ENCODE measurements around the gene ALDH7A1.

DNA sequence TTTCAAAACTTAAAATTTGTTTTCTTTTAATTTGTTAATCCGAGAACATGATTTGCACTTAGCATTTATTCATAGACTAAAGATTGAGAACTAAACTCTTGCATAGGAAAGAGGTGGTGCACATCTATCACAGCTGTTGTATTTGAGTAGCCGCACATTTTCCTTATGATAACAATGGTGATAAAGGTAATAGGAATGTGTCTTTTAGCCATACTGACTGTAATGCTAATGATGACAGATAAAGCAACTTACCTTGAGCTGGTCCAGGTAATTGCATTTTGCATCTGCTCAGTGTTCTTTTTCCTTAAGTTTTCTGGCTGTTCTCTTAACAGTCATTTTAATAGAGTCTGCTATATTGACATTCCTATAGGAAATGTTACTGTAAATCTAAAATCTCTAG, 24.8 kb upstream of the ALDH7A1 start:
- TF ChIP-seq, protein P1, sequence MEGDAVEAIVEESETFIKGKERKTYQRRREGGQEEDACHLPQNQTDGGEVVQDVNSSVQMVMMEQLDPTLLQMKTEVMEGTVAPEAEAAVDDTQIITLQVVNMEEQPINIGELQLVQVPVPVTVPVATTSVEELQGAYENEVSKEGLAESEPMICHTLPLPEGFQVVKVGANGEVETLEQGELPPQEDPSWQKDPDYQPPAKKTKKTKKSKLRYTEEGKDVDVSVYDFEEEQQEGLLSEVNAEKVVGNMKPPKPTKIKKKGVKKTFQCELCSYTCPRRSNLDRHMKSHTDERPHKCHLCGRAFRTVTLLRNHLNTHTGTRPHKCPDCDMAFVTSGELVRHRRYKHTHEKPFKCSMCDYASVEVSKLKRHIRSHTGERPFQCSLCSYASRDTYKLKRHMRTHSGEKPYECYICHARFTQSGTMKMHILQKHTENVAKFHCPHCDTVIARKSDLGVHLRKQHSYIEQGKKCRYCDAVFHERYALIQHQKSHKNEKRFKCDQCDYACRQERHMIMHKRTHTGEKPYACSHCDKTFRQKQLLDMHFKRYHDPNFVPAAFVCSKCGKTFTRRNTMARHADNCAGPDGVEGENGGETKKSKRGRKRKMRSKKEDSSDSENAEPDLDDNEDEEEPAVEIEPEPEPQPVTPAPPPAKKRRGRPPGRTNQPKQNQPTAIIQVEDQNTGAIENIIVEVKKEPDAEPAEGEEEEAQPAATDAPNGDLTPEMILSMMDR (conservative IDR thresholded peaks at IDR 0.05 in 1 of 2, IDR thresholded peaks at IDR 0.05 in 1 of 2; ENCODE audit: extremely low read depth in 1 of 2, insufficient read depth in 1 of 2, low read depth in 1 of 2, low read length in 2 of 2), result no peak
- TF ChIP-seq EZH2 (IDR thresholded peaks at IDR 0.05; ENCODE audit: borderline replicate concordance, low read length), result no peak

Data from mammary epithelial cell (primary cell).